ENCODE results near the gene SIRT7. TPM values are rescaled to one million over a fixed set of nuclear protein-coding genes. Genes with fewer than 3 reads are reported as not detected.
"Not testable (repeated sequence)": the region's sequence is repeated elsewhere in the genome, so short reads cannot be mapped to it uniquely, and the experiment has no call there.

SIRT7 gene
- total and polyA plus RNA-seq, 4 donors: 5.8 to 24.2 (median 15.4) TPM

DNA sequence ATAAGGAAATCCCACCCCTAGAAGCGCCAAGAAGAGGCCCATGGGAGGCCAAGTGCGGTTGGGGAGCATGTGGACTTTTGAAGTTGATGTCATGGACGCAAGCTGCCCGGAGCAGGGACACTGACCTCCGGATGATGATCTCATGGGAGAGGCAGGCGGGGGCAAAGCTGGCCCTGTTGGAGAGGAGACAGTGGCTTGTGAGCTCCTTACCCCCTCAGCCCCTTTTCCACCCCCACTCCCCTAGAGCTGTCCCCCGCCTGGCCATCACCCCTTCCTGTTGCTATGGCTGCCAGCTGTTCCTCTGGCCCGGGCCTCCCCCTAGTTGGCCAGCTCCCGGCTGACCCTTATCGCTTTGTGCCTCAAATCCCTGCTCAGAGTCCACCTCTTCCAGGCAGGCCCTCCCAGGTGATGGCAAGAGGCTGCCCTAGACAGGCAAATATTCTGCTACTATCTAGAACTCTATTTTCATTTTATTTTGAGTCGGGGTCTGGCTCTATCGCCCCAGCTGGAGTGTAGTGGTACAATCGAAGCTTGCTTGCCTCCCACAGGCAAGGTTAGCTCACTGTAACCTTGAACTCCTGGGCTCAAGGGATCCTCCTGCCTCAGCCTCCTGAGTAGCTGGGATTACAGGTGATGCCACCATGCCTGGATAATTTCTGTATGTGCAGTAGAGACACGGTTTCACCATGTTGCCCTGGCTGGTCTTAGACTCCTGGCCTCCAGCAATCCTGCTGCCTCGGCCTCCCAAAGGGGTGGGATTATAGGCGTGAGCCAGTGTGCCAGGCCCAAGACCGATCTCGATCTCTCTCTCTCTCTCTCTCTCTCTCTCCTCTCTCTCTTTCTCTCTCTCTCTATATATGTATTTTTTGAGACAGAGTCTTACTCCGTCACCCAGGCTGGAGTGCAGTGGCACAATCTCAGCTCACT is 36.4 kb upstream of the SIRT7 start:
- peaks cover 15% of the 10 kb centered on the region for H3K27me3 ChIP-seq (ENCODE audit: control insufficient read depth, insufficient read depth, low read length)
- H3K36me3 ChIP-seq (ENCODE audit: control insufficient read depth, insufficient read depth, low read length): peaks cover 7% of the 10 kb centered on the region
- H3K4me1 ChIP-seq (ENCODE audit: control insufficient read depth, insufficient read depth, low read length): peaks cover 7% of the 10 kb centered on the region
- WGBS (ENCODE audit: insufficient coverage): 81% methylated on average over 8 of the region's 19 CpGs
- H3K27ac ChIP-seq (ENCODE audit: low read depth, low read length): no peak overlapping the region
- H3K9me3 ChIP-seq (ENCODE audit: control insufficient read depth, insufficient read depth, low read length): no peaks in the 10 kb centered on the region
- no peak for DNase-seq (ENCODE audit: low read depth in 4 of 6, low spot score in 6 of 6)
- no peak overlapping the region for H3K4me3 ChIP-seq (ENCODE audit: low read depth, low read length)

GRCh38 chr17:81953443-81953842 is 35.5 kb upstream of the SIRT7 start:
- not testable (repeated sequence) for H3K9me3 ChIP-seq (ENCODE audit: control insufficient read depth, insufficient read depth, low read length); H3K27ac ChIP-seq (ENCODE audit: low read depth, low read length); H3K4me3 ChIP-seq (ENCODE audit: low read depth, low read length); DNase-seq (ENCODE audit: low read depth in 4 of 6, low spot score in 6 of 6); H3K4me1 ChIP-seq (ENCODE audit: control insufficient read depth, insufficient read depth, low read length); H3K27me3 ChIP-seq (ENCODE audit: control insufficient read depth, insufficient read depth, low read length)
- 80% methylated on average over 2 of the region's 5 CpGs for WGBS (ENCODE audit: insufficient coverage)
- H3K36me3 ChIP-seq (ENCODE audit: control insufficient read depth, insufficient read depth, low read length): peaks cover 12% of the 10 kb centered on the region

DNA sequence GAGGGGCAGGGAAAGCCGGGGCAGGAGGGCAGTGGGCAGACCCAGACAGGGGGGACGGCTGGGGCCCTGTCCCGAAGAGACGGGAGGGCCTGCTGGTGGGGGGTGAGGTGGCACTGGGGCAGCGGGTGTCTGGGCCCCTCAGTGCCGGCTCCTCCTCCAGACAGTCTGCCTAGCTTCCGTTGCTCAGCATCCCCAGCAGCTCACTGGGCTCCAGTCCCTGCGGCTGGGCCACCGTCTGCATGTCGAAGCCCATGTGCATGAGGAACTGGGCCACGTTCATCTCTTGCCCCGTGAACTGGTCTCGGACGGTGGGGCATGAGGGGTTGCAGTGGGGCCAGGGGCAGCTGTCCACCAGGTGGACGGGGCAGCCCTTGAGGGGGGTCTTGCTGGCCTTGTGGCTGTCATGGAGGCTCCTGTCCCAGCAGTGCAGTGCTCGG is 34.8 kb upstream of the SIRT7 start:
- no peak for DNase-seq (ENCODE audit: low read depth in 4 of 6, low spot score in 6 of 6)
- Histone ChIP-seq H3K36me3 (ENCODE audit: control insufficient read depth, insufficient read depth, low read length) (peaks cover 12% of the 10 kb centered on the region), H3K27me3 (ENCODE audit: control insufficient read depth, insufficient read depth, low read length) (no peaks in the 10 kb centered on the region), H3K27ac (ENCODE audit: low read depth, low read length) (no peak overlapping the region), H3K4me3 (ENCODE audit: low read depth, low read length) (no peak overlapping the region), H3K4me1 (ENCODE audit: control insufficient read depth, insufficient read depth, low read length) (peaks cover 2% of the 10 kb centered on the region), H3K9me3 (ENCODE audit: control insufficient read depth, insufficient read depth, low read length) (no peaks in the 10 kb centered on the region)
- 67% methylated on average over 15 of the region's 16 CpGs for WGBS (ENCODE audit: insufficient coverage)

DNA sequence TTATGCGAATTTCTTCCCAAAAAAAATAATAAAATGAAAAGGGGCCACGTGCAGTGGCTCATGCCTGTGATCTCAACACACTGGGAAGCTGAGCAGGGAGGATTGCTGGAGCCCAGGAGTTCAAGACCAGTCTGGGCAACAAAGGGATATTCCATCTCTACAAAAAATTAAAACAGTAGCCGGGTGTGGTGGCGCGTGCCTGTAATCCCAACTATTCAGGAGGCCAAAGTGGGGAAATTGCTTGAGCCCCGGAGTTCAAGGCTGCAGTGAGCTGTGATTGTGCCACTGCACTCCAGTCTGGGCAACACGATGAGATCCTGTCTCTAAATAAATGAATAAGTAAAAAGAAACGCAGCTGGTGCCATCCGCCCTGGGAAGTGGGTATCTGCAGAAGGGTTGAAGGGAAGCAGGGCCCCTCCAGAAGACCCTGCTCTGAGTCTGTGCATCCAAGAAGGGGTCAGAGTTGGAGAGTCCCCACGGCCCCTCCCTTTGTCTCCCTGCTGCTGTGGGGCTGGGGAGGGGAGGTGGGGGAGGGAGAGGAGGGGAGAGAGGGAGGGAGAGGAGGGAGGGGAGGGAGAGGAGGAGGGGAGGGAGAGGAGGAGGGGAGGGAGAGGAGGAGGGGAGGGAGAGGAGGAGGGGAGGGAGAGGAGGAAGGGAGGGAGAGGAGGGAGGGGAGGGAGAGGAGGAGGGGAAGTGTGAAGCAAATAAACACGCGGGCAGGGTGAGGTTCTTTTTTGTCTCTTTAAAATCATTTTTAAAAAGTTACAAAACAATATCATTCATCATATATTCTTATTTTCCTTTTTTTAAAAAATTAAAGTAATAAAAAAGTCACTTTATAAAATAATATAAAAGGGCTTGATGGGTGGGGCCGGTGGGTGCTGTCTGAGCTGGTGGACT is 34.1 kb upstream of the SIRT7 start:
- no peak overlapping the region for H3K4me3 ChIP-seq (ENCODE audit: low read depth, low read length)
- no peaks in the 10 kb centered on the region for H3K9me3 ChIP-seq (ENCODE audit: control insufficient read depth, insufficient read depth, low read length)
- no peaks in the 10 kb centered on the region for H3K27me3 ChIP-seq (ENCODE audit: control insufficient read depth, insufficient read depth, low read length)
- H3K4me1 ChIP-seq (ENCODE audit: control insufficient read depth, insufficient read depth, low read length): peaks cover 2% of the 10 kb centered on the region
- no peak for DNase-seq (ENCODE audit: low read depth in 4 of 6, low spot score in 6 of 6)
- H3K36me3 ChIP-seq (ENCODE audit: control insufficient read depth, insufficient read depth, low read length): peaks cover 12% of the 10 kb centered on the region
- no peak overlapping the region for H3K27ac ChIP-seq (ENCODE audit: low read depth, low read length)
- 54% methylated on average over 6 of the region's 13 CpGs for WGBS (ENCODE audit: insufficient coverage)

- Histone ChIP-seq H3K36me3 (ENCODE audit: control insufficient read depth, insufficient read depth, low read length) (peaks cover 8% of the 10 kb centered on the region), H3K4me1 (ENCODE audit: control insufficient read depth, insufficient read depth, low read length) (peaks cover 2% of the 10 kb centered on the region), H3K4me3 (ENCODE audit: low read depth, low read length) (no peak overlapping the region), H3K27me3 (ENCODE audit: control insufficient read depth, insufficient read depth, low read length) (no peaks in the 10 kb centered on the region), H3K9me3 (ENCODE audit: control insufficient read depth, insufficient read depth, low read length) (no peaks in the 10 kb centered on the region), H3K27ac (ENCODE audit: low read depth, low read length) (no peak overlapping the region)
- no peak for DNase-seq (ENCODE audit: low read depth in 4 of 6, low spot score in 6 of 6)
- WGBS (ENCODE audit: insufficient coverage): 90% methylated on average over 15 of the region's 15 CpGs
These were observed 32.5 kb upstream of the SIRT7 start for GRCh38 chr17:81950501-81950900.

GRCh38 chr17:81948635-81949378 is 30.8 kb upstream of the SIRT7 start:
- Histone ChIP-seq H3K4me3 (ENCODE audit: low read depth, low read length) (no peak overlapping the region), H3K27me3 (ENCODE audit: control insufficient read depth, insufficient read depth, low read length) (no peaks in the 10 kb centered on the region), H3K4me1 (ENCODE audit: control insufficient read depth, insufficient read depth, low read length) (peaks cover 2% of the 10 kb centered on the region), H3K36me3 (ENCODE audit: control insufficient read depth, insufficient read depth, low read length) (peaks cover 8% of the 10 kb centered on the region), H3K27ac (ENCODE audit: low read depth, low read length) (no peak overlapping the region), H3K9me3 (ENCODE audit: control insufficient read depth, insufficient read depth, low read length) (no peaks in the 10 kb centered on the region)
- DNase-seq (ENCODE audit: low read depth in 4 of 6, low spot score in 6 of 6): no peak
- WGBS (ENCODE audit: insufficient coverage): 76% methylated on average over 15 of the region's 17 CpGs

DNA sequence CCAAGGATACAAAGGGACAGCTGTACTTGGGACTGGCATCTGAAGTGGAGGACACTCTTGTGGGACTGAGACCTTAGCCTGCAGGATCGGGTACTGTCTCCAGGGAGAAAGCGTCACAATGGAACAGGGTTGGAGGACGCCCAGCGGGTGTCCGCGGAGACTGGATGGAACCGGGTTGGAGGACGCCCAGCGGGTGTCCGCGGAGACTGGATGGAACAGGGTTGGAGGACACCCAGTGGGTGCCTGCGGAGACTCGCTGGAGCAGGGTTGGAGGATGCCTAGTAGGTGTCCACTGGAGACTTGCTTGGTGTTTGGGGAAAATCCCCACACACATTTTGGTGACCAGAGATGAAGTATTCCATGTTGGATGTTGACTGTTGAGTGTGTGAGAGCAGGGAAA is 29.2 kb upstream of the SIRT7 start, which contains the start of gene MYADML2:
MYADML2 (minus strand) TSS at position 45 of the 400 bp plus-strand sequence. CDS start 5,492 bp downstream, outside the sequence.
- H3K36me3 ChIP-seq (ENCODE audit: control insufficient read depth, insufficient read depth, low read length): peaks cover 6% of the 10 kb centered on the region
- no peak within 1 kb of the TSS for H3K27ac ChIP-seq (ENCODE audit: low read depth, low read length)
- peaks cover under 1% of the 10 kb centered on the region for H3K4me1 ChIP-seq (ENCODE audit: control insufficient read depth, insufficient read depth, low read length)
- H3K27me3 ChIP-seq (ENCODE audit: control insufficient read depth, insufficient read depth, low read length): no peaks in the 10 kb centered on the region
- no peak for DNase-seq (ENCODE audit: low read depth in 4 of 6, low spot score in 6 of 6)
- no peaks in the 10 kb centered on the region for H3K9me3 ChIP-seq (ENCODE audit: control insufficient read depth, insufficient read depth, low read length)
- H3K4me3 ChIP-seq (ENCODE audit: low read depth, low read length): no peak within 1 kb of the TSS
- WGBS (ENCODE audit: insufficient coverage): 82% methylated on average over 10 of the region's 13 CpGs

- no peaks in the 10 kb centered on the region for H3K9me3 ChIP-seq (ENCODE audit: control insufficient read depth, insufficient read depth, low read length)
- peaks cover 2% of the 10 kb centered on the region for H3K27me3 ChIP-seq (ENCODE audit: control insufficient read depth, insufficient read depth, low read length)
- DNase-seq (ENCODE audit: low read depth in 4 of 6, low spot score in 6 of 6): no peak
- 72% methylated on average over 5 of the region's 9 CpGs for WGBS (ENCODE audit: insufficient coverage)
- peaks cover 19% of the 10 kb centered on the region for H3K4me1 ChIP-seq (ENCODE audit: control insufficient read depth, insufficient read depth, low read length)
- no peak overlapping the region for H3K4me3 ChIP-seq (ENCODE audit: low read depth, low read length)
- peaks cover 9% of the 10 kb centered on the region for H3K36me3 ChIP-seq (ENCODE audit: control insufficient read depth, insufficient read depth, low read length)
- no peak overlapping the region for H3K27ac ChIP-seq (ENCODE audit: low read depth, low read length)
These were observed 26.9 kb upstream of the SIRT7 start for GRCh38 chr17:81944858-81945257.

- Histone ChIP-seq H3K4me1 (ENCODE audit: control insufficient read depth, insufficient read depth, low read length) (peaks cover 38% of the 10 kb centered on the region), H3K36me3 (ENCODE audit: control insufficient read depth, insufficient read depth, low read length) (peaks cover 3% of the 10 kb centered on the region), H3K27me3 (ENCODE audit: control insufficient read depth, insufficient read depth, low read length) (peaks cover 2% of the 10 kb centered on the region), H3K9me3 (ENCODE audit: control insufficient read depth, insufficient read depth, low read length) (no peaks in the 10 kb centered on the region), H3K4me3 (ENCODE audit: low read depth, low read length) (peak overlapping the region; percentile 5), H3K27ac (ENCODE audit: low read depth, low read length) (no peak overlapping the region)
- DNase-seq (ENCODE audit: low read depth in 4 of 6, low spot score in 6 of 6): no peak
- 37% methylated on average over 5 of the region's 12 CpGs for WGBS (ENCODE audit: insufficient coverage)
These were observed 24.2 kb upstream of the SIRT7 start for GRCh38 chr17:81942167-81942553.

Measured in spinal cord (tissue), 10 donors.